HG02571 (cell line): ENCODE data around the gene FHIT.

Experiments
- ATAC-seq: cut with Tn5 transposase; IDR thresholded peaks from one replicate; pipeline ENCODE4 v1.9.1; 2021; ENCODE audit warnings: mild to moderate bottlenecking, moderate library complexity; ENCODE audit not compliant: unreplicated experiment

FHIT gene

DNA sequence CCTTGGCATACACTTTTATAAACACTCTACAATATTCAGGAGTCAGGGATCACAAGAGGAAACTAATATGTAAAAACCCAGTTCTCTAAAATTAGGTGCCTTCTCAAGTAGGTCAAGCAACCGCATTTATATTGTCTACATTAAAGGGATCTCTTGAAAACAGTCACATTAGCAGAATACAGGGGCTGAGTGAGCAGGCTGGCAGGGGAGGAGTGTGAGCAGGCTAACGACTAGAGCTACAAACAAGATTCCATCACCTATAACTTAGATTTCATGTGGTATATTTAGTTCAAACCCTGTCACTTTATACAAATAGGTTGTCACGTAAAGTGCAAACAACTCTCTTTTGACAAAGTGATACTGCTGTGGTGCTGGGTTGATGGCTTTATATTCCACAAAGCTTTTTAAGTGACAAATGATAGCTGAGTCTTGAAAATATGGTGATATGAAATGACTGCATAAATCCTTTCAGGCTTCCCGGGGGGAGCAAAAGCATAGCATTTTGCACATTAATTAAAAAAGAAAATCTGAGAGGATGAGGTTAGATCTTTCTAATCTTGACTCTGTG is 937.9 kb downstream of the FHIT start:
- no peak for ATAC-seq

DNA sequence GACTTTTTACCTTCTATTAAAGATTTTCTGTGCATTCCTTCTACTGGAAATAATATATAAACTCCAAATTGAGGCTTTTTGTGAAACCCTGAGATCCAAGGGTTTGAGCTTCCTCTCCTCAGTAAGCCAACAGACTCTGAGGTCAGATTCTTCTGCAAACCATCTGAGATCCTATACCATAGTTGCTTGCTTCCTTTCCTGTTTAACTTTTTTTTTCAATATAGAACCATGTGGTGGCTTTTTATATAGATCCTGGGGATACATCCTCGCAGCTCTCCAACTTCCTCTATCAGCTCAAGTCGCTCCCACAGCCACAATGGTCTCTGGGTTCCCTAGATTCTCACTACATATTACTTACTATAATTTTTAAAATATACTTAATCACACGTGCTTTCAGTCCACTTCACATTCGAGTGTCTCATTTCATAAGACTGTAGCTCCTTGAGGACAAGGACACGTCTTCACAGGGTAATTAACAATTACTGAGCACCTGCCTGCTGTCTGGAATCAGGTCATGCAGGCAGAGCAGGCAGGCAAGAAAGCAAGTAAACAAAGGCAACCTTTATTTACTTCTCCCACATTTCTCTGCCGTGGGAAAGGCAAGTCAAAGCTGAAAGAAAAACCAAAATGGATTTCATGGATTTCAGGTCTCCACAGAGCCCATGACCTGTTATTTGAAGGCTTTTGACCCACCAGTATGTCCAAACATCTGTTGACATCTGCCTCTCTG is 941.5 kb downstream of the FHIT start:
- no peak for ATAC-seq

DNA sequence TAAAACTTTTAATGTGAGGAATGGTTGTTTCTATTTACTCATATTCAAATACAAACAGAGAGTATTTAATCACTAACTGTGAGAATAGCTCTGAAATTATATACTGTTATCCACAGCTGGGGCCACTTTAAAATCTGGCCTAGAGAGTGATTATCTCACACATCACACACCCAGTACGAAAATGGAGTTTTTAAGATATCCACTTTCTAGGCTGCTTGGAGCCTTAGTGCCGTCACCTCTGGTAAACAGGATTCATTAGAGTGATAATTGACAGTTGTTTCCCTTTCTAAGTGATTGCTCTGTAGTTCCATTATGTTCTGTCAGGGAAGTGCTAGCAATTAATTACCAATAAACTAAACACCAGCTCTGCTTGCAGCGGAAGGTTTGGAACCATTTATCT is 942.4 kb downstream of the FHIT start:
- ATAC-seq, result no peak

DNA sequence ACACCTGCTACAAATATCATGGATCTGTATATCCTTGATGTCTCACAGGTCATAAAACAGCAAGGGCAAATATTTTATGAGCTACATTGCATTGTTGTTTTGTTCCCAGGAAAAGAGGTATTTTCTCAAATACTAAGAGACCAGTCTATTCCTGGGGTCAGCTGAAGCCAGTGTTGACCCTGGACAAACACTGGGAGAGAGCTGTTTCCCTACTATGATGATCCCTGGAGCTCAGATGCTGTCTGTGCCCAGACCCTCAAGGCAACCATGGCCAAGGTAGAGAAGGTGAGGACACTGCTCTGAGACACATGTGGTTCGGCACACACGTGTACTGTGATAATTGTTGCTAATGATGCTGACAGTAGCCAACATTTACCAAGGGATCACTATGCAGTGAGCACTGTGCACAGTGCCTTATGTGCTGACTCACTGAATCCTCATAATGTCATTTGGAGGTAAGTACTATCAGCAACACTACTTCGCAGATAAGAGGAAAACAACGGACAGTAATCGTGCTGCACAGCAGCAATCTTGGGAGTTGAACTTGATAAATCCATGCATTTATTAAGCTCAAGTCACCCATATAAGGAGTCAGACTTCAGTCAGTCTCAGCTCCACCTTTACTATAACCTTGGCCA is 943.6 kb downstream of the FHIT start:
- no peak for ATAC-seq

DNA sequence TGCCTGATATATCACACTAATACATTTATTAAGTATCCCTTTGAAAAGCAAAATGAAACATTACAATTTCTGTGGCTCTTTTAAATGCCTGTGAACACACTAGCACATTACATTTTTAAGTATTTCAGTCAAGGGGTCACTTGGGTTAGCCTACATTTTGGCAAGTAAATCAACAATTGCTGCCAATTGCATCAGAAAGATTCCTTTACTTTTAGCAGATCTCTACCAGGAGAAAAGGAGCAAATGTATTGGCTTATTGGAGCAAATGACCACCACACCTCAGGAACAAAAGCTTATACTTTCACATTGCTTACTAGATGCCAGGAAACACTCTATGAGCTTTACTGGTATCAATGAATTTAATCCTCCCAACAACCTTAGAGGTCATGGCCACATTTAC is 947.1 kb downstream of the FHIT start:
- ATAC-seq, result no peak

DNA sequence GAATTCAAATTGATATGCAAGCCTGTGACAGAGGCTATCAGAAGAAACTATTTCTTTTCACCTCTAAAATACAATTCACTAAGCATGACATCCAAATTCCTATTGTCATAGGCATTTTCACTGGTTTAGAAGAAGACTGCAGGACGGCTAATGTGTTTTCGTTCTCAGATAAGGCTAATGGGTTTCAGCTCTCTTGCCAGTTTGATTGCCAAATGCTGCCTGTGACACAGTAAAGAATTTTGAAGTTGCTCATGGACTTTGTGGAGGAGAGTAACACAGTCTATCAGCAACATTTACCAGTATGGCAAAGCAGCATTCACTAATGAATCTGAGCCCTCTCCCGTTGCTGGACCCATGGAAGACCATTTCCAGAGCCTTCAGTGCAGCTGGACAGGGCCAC is 948.1 kb downstream of the FHIT start:
- no peak for ATAC-seq

DNA sequence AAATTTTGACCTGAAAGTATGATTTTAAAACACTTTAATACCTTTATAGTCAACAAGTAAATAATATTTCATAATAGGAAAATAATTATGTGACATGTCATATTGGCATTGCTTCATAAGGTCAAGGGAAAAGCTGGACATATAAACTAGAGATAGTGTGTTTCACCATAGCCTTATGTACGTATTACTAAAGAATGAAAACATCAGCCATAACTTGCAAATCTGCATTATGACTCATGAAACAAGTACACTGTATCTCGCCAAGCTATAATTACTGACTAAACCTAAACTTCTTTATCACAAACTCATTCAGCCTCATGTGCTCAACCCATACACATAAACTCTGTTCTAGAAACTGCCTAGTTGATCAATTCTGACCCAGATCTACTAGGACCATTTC is 950.1 kb downstream of the FHIT start:
- ATAC-seq, result no peak

DNA sequence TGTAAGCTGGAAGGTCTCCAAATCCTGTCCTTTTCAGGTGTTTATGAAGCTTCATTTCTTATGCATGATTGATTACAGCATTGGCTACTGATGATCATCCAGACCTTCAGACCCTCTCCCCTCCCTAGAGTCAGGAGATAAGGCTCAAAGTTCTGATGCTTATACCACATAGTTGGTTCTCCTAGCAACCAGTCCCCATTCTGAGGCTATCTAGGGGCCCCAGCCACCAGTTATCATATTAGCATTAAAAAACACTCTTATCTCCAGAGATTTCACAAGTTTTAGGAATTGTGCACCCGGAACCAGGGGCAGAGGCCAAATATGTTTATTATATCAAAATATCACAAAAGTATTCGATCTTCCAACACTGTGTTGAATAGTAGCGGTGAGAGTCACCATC is 953.1 kb downstream of the FHIT start:
- no peak for ATAC-seq

DNA sequence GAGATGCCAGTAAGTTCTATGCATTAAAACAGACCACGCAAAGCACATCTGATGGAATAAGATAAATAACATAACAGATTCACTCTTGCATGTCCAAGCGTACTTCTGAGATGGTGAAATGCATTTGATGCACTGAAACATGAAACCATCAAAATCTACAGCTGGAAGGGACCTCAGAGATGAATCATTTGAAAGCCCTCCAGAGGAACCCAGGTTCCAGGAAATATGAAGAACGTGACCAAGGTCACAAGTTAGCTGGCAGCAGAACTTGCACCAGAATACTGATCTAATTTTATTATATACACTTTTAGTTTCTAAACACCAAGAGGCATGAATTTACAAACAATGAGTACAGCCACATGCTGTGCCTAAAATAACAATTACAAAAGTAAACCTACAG is 957.1 kb downstream of the FHIT start:
- no peak for ATAC-seq

DNA sequence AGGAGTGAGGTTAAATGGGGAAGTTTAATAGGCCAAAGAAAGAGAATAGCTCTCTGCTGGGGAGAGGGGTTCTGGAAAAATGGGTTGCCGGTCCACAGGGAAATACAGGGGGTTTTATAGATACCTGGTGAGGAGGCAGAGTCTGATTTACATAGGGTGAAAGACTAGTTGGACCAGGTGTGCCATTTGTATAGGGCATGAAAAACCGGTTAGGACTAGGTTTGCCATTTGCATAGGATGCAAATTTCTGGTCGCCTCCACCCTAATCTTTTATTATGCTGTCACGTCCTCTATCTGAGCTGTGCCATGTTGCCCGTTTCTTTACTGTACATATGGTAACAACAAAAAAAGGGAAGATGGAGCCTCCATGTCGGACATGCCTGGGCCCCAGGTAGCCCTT is 960.1 kb downstream of the FHIT start:
- no peak for ATAC-seq

DNA sequence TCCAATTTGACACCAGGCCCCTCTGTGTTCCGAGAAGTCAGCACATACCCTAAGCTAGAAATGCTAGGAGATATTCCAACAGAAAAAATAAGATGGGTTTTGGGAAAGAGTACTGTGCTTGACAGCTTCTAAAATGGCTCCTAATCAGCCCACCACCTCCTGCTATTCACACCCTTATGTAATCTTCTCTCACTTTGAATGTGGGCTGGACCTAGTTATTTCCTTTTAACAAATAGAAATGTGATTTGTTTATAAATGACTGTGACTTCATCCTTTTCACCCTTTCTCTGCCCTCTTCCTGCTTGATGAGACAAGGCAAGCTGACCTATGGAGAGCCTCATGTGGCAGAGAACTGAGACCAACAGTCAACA is 961.1 kb downstream of the FHIT start:
- ATAC-seq, result no peak

DNA sequence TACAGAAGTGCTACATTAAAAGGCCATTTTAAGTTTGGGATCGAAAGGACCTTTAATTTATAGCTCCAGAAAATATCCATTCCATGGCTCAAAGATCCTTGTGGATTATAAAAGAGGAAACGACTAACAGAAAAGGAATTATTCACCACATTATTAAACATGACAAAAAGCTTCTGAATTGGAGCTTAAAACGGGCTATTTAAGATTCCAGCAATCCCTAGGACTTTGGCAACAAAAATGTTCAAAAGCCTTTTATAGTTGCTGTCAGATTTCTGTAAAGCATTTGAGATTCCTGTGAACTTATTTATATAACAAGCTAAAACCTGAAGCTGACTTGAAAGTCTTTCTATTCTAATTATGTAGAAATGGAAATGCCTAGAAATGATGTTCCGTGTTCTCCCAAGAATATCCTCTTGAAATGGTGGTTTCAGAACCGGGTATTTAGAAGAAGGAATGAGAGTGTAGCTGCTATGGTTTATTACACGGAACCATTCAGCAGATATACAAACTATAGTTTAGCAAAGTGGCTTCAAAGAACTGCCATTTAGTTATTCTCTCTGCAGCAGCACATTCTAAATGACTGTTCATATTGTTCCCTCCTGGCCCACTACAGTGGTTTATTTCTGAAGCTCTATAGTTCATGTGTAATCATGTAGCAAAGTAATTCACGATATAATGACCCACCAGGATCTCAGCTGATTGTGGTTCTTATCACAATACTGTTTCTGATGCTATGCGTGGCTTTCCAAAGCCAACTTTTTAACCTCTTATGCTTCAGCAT is 961.7 kb downstream of the FHIT start:
- no peak for ATAC-seq

DNA sequence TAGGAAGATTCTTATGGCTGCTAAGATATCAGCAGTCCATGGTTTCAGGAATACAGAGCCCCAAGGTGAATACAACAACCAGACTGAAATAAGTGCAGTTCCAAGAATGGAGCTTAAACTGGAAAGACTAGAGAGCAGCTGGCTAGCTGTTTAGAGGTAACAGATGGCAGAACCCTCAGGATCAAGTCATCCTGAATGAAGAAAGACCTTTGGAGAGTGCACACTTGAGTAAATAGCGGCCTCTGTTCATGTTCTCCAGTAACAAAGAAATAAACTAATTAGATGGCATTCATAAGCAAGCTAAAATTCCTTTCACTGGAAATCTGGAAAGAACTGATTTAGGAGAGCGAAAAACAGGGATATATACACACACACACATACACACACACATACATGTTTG is 968.4 kb downstream of the FHIT start:
- ATAC-seq, result no peak

DNA sequence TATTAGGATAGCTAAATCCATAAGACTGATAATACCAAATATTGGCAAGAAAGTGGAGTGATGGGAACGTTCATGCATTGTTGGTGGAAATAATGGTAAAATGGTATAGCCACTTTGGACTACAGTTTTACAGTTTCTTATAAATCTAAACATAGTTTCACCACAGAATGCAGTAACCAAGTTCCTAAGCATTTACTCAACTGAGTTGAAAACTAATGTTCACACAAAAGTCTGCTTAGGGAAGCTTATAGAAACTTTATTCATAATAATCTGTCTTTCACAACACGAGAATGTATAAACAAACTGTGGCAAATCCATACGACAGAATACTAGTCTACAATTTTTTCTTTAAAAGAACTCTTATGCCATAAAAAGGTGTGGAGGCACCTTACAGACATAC is 969.3 kb downstream of the FHIT start:
- no peak for ATAC-seq

DNA sequence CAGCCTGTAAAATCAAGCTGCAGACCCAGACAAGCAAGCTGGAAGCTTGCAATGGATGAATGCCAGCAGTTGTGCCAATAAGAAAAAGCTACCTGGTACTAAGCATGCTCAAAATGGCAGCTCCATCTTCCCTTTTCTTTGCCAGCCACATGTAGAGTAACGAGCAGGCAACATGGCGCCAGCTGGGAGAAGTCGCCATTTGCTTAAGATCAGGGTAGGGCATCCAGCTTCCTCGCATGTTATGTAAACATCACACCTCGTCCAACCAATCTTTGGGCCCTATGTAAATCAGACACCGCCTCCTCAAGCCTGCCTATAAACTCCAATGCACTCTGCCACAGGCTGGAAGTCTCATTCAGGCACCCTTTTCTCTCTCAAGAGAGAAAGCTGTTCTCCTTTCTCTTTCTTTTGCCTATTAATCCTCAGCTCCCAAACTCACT is 973.9 kb downstream of the FHIT start:
- ATAC-seq, result no peak

DNA sequence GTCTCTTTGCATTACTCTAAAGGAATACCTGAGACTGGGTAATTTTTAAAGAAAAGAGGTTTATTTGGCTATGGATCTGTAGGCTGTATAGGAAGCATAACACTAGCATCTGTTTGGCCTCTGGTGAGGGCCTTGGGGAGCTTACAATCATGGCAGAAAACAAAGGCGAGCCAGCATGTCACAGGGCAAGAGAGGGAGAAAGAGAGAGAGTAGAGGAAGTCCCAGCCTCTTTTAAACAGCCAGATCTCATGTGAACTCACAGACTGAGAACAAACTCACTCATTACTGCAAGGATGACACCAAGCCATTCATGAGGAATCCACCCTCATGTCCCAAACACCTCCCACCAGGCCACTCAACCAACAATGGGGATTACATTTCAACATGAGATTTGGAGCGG is 974.6 kb downstream of the FHIT start:
- ATAC-seq, result no peak

DNA sequence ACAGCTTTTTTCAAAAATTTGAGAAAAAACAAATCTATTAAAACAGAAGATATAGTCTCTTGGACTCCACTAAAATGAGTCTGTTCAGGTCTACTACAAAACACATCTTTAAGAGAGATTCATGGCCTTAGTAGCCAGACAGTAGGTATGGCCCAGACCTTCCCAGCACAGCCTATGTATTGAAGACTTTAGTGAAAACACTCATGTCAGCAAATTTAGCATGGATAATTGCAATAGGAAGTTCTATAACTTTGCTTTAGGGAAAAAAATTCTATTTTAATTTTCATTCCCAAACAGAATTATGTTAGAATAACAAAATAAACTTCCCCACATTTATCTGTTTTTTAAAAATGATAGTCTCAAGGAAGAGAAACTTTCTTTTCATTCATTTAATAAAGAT is 976.6 kb downstream of the FHIT start:
- no peak for ATAC-seq

DNA sequence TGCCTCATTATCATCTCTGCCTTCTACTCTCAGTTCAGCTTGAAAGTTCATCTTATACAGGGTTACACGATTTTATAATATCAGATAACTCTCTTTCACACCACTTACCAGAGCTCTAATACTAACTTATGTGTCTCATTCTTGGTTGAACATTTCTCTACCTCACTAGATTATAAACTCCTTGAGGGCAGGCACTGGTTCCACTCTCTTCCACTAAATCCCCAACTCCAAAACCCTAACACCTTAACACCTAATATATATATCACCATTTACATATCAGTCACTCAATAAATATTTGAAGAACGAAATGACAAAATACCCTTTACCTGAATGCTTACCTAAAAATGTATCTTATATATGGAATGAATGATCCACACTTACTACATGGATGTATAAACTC is 977.2 kb downstream of the FHIT start:
- ATAC-seq, result no peak

DNA sequence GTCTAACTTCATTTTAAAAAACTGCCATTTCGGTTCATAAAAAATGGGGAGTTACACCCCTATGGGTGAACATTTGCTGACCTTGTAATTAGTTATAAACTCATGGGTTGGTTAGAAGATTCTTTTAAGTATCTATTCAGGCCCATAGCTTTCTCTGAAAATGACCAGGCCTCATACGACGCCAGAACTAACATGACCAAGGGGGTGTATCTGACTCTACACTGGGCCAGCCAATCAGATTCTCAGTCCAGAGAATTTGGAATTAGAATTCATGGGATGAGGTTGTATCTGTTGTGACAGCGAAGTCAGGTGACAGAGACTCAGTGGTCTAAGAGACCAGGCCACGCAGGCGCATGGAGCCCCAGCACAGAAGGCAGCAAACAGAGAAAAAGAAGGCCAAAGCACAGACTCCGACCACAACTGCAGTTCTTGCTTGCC is 981.4 kb downstream of the FHIT start:
- ATAC-seq, result no peak

DNA sequence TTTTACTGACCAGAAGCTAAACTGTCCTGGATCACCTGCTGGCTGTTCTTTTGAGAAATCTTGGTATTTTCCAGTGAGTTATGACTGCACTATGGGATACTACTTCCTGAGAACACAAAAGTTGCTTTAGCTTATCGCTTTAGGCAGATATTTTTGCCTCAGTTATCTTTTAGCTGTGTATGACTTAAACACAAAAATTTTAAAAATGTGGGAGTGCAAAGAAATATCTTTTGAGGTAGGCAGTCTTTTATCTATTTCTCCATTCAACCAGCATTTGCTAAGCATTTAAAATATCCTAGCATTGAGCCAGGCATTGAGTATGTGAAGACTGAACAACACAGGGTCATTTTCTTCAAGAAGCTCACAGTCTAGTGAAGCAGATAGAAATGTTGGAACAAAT is 981.9 kb downstream of the FHIT start:
- no peak for ATAC-seq

DNA sequence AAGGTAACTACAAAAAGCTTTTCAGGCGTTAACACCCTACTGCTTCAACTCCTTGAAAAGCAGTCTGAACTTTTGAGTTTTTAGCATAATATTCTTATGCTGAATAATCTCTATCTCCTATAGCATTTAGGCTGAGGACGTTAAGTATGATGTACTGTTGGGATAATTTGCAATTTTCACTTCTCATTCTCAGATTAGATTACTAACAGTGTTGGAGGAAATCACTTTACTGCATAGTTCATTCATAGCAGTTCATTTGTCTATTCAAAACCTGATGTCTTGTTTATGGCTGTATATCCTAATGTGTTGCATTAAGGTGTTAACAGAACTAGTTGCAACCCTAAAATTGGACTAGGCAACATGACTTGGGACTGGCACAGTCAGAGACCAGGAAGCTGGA is 983.1 kb downstream of the FHIT start:
- ATAC-seq, result no peak

DNA sequence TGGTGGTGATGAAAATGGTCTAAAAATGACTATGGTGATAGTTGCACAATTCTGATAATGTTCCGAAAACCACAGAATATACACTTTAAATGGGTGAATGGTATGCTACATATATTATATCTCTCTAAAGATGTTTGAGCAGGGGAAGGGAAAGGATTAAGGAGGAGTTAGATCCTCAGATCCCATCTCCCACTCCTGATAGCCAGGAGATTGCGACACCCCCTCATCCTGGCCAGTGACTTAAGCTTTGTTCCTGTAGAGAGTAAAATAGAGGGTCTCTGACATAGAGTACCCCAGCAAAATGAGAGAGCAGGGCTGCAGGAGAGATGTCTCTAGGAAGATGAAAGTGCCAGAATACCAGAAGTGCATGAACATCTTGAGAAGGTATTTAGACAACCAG is 984.8 kb downstream of the FHIT start:
- no peak for ATAC-seq
